Measurements from ENCODE around the gene NFKBIB.

GRCh38 chr19:38862321-38863059, 37.3 kb upstream of the NFKBIB start:
- no peak for TF ChIP-seq CTCF (IDR thresholded peaks at IDR 0.05; ENCODE audit: poor library complexity, severe bottlenecking)
- no peak for TF ChIP-seq REST (IDR thresholded peaks at IDR 0.05; ENCODE audit: borderline replicate concordance)
